DMS114 treated with DMSO at 0.1 percent for 48 hours (cell line): ENCODE measurements around the gene C1QTNF12.
"Not testable (repeated sequence)": the region's sequence is repeated elsewhere in the genome, so short reads cannot be mapped to it uniquely, and the experiment has no call there.

Experiments
- DNase-seq: peaks from one replicate; lab custom pipeline; 2025; ENCODE audit not compliant: unreplicated experiment; lab: John Stamatoyannopoulos, UW

Gene C1QTNF12

GRCh38 chr1:1199961-1200875 lies 46.3 kb downstream of the C1QTNF12 start:
- DNase-seq = no peak

- no peak for DNase-seq
These were observed 47.2 kb downstream of the C1QTNF12 start for GRCh38 chr1:1199141-1199960.

GRCh38 chr1:1198423-1199140 lies 47.9 kb downstream of the C1QTNF12 start:
- DNase-seq = no peak

GRCh38 chr1:1197551-1198422 lies 48.7 kb downstream of the C1QTNF12 start:
- DNase-seq = no peak

- DNase-seq = no peak
These were observed 49.4 kb downstream of the C1QTNF12 start for GRCh38 chr1:1197188-1197500.

GRCh38 chr1:1196431-1197187 lies 49.9 kb downstream of the C1QTNF12 start:
- no peak for DNase-seq

- not testable (repeated sequence) for DNase-seq
These were observed 50.8 kb downstream of the C1QTNF12 start for GRCh38 chr1:1195726-1196125.

GRCh38 chr1:1194723-1195122 lies 51.8 kb downstream of the C1QTNF12 start:
- no peak for DNase-seq
